HCT116 (cell line): ENCODE results near the gene ATOX1. TPM values are rescaled to one million over a fixed set of nuclear protein-coding genes. Genes with fewer than 3 reads are reported as not detected.

Experiments used
- ATAC-seq: fragments of 200-7000 bp; cut with Tn5 transposase; 2 replicates; pipeline ENCODE4 v1.9.1; 2020; ENCODE audit warnings: mild to moderate bottlenecking, moderate library complexity
- BruUV-seq: library from RNA; stranded (reverse); fragments of 400-500 nt; replicated peaks from 2 replicates; lab custom pipeline; 2021; lab: Mats Ljungman, UMichigan
- CTCF ChIA-PET: fragments of 300-600 bp; sonication (Branson Sonifier 250); formaldehyde crosslinking; loops from one replicate; lab custom pipeline; 2021; ENCODE audit warnings: antibody characterized with exemption; lab: Charles Lee
- POLR2A ChIA-PET: fragments of 300-600, 350-600 bp; sonication (Branson Sonifier 250); formaldehyde crosslinking; loops from one replicate; lab custom pipeline; 2021; ENCODE audit warnings: antibody characterized with exemption; lab: Charles Lee
- RAD21 ChIA-PET, 2 experiments: fragments of 300-600 bp; sonication (Branson Sonifier 250); formaldehyde crosslinking; loops; one replicate each; lab custom pipeline; 2023; ENCODE audit warnings: low total read pairs in 2 of 2; ENCODE audit not compliant: uncharacterized antibody in 2 of 2, unreplicated experiment in 2 of 2, low non-redundant PET in 1 of 2; lab: Charles Lee
- DNase-seq: peaks from one replicate; pipeline ENCODE4 v3.0.0-alpha.2; 2010; ENCODE audit warnings: low read depth, low spot score
- H2AFZ ChIP-seq: fragments of 200-600 bp; shearing (Covaris generic), sonication (generic); 2 replicates; pipeline ENCODE4 v1.6.1; 2017; ENCODE audit warnings: low read depth, mixed run types, mixed read lengths, antibody characterized with exemption, low read length; ENCODE audit not compliant: poor library complexity, severe bottlenecking
- H3K27ac ChIP-seq: 2 replicates; pipeline ENCODE4 v1.5.1; 2012; ENCODE audit warnings: low read depth, low read length
- H3K27me3 ChIP-seq: fragments of 200-600 bp; sonication (generic); 2 replicates; pipeline ENCODE4 v1.6.1; 2016; ENCODE audit warnings: mixed run types, low read length, mixed read lengths; ENCODE audit not compliant: insufficient read depth
- H3K36me3 ChIP-seq, 2 experiments: fragments of 200-500 bp in 1 of 2; fragments of 200-600 bp in 1 of 2; sonication (Bioruptor generic) in 1 of 2; sonication (generic) in 1 of 2; 2 replicates each; pipeline versions ENCODE4 v1.5.1 to v1.6.1; 2014 to 2016; ENCODE audit warnings: low read length in 2 of 2, inconsistent platforms in 1 of 2, mixed read lengths in 1 of 2, mixed run types in 1 of 2; ENCODE audit not compliant: insufficient read depth in 2 of 2, control insufficient read depth in 1 of 2
- H3K4me1 ChIP-seq, 2 experiments: fragments of 200-600 bp in 1 of 2; sonication (generic) in 1 of 2; 2 replicates each; pipeline versions ENCODE4 v1.5.1 to v1.6.1; 2012 to 2017; ENCODE audit warnings: low read length in 2 of 2, inconsistent platforms in 1 of 2, mild to moderate bottlenecking in 1 of 2, mixed read lengths in 1 of 2, mixed run types in 1 of 2, moderate library complexity in 1 of 2; ENCODE audit not compliant: insufficient read depth in 2 of 2, control insufficient read depth in 1 of 2
- H3K4me2 ChIP-seq: fragments of 200-600 bp; sonication (generic); 2 replicates; pipeline ENCODE4 v1.6.1; 2017; ENCODE audit warnings: mixed run types, low read length, mixed read lengths
- H3K4me3 ChIP-seq, 2 experiments: fragments of 200-600 bp in 1 of 2; sonication (generic) in 1 of 2; replicated peaks in 1 of 2; 2 replicates each; pipeline ENCODE4 v1.5.1; 2011 to 2016; ENCODE audit warnings: low read length in 2 of 2, control low read depth in 1 of 2, low read depth in 1 of 2, mild to moderate bottlenecking in 1 of 2, mixed read lengths in 1 of 2, mixed run types in 1 of 2
- H3K79me2 ChIP-seq: fragments of 200-600 bp; sonication (generic); 2 replicates; pipeline ENCODE4 v1.6.1; 2017; ENCODE audit warnings: mild to moderate bottlenecking, mixed run types, low read length, moderate library complexity, mixed read lengths; ENCODE audit not compliant: insufficient read depth
- H3K9ac ChIP-seq: fragments of 200-600 bp; sonication (generic); 2 replicates; pipeline ENCODE4 v1.6.1; 2016; ENCODE audit warnings: low read length, mixed read lengths
- H3K9me2 ChIP-seq: fragments of 200-600 bp; sonication (generic), shearing (Covaris generic); 2 replicates; pipeline ENCODE4 v1.6.1; 2017; ENCODE audit warnings: mixed run types, mild to moderate bottlenecking, moderate library complexity; ENCODE audit not compliant: insufficient read depth
- H3K9me3 ChIP-seq, 2 experiments: fragments of 200-500 bp in 1 of 2; fragments of 200-600 bp in 1 of 2; sonication (Bioruptor generic) in 1 of 2; sonication (generic) in 1 of 2; 2 replicates each; pipeline ENCODE4 v1.6.1; 2014 to 2017; ENCODE audit warnings: low read length in 2 of 2, mixed read lengths in 2 of 2, inconsistent platforms in 1 of 2, low read depth in 1 of 2, mild to moderate bottlenecking in 1 of 2, mixed run types in 1 of 2, moderate library complexity in 1 of 2; ENCODE audit not compliant: control insufficient read depth in 1 of 2, insufficient read depth in 1 of 2
- H4K20me1 ChIP-seq: fragments of 200-600 bp; sonication (generic), shearing (Covaris generic); 2 replicates; pipeline ENCODE4 v1.6.1; 2017; ENCODE audit warnings: mixed run types, mild to moderate bottlenecking, moderate library complexity; ENCODE audit not compliant: insufficient read depth
- CBX3 ChIP-seq: IDR thresholded peaks from 2 replicates; pipeline ENCODE4 v1.6.1; 2012; ENCODE audit warnings: low read depth
- ELF1 ChIP-seq: IDR thresholded peaks from 2 replicates; pipeline ENCODE4 v1.6.1; 2012; ENCODE audit warnings: low read depth, borderline replicate concordance
- EZH2phosphoT487 ChIP-seq: fragments of 200-600 bp; IDR thresholded peaks from 2 replicates; pipeline ENCODE4 v1.6.1; 2018; ENCODE audit warnings: antibody characterized with exemption, borderline replicate concordance
- JUND ChIP-seq: IDR thresholded peaks from 2 replicates; pipeline ENCODE4 v1.6.1; 2012
- POLR2AphosphoS5 ChIP-seq: IDR thresholded peaks from 2 replicates; pipeline ENCODE4 v1.6.1; 2011; ENCODE audit warnings: mild to moderate bottlenecking, low read depth, low read length, moderate library complexity
- RAD21 ChIP-seq: IDR thresholded peaks from 2 replicates; pipeline ENCODE4 v1.6.1; 2012; ENCODE audit warnings: low read depth, mild to moderate bottlenecking
- SIN3A ChIP-seq: IDR thresholded peaks from 2 replicates; pipeline ENCODE4 v1.6.1; 2012; ENCODE audit warnings: low read depth
- SP1 ChIP-seq: IDR thresholded peaks from 2 replicates; pipeline ENCODE4 v1.6.1; 2012; ENCODE audit warnings: low read depth
- SRF ChIP-seq: IDR thresholded peaks from 2 replicates; pipeline ENCODE4 v1.6.1; 2012; ENCODE audit warnings: low read depth
- TCF7L2 ChIP-seq: IDR thresholded peaks from 2 replicates; pipeline ENCODE4 v1.7.0; 2011; ENCODE audit warnings: borderline replicate concordance, inconsistent platforms; ENCODE audit not compliant: insufficient read depth, insufficient read length; ENCODE audit errors: extremely low read depth
- YY1 ChIP-seq: IDR thresholded peaks from 2 replicates; pipeline ENCODE4 v1.6.1; 2011; ENCODE audit warnings: low read length, low read depth, moderate library complexity, mild to moderate bottlenecking; ENCODE audit not compliant: insufficient replicate concordance; ENCODE audit errors: extremely low read depth
- ZNF274 ChIP-seq: fragments of 200-500 bp; sonication (Bioruptor generic); IDR thresholded peaks from 2 replicates; pipeline ENCODE4 v1.6.1; 2014; ENCODE audit warnings: mild to moderate bottlenecking, low read depth, low read length, inconsistent platforms
- intact Hi-C: fragments of 100-400 bp; cut with micrococcal nuclease; formaldehyde crosslinking; loops from 2 replicates; pipeline ENCODE4 v1.10.0; 2022
- total RNA-seq: library from RNA; stranded (reverse); gene quantifications from one replicate; pipeline ENCODE4 v1.2.1, GENCODE V29; 2021; ENCODE audit not compliant: unreplicated experiment
- TF ChIP-seq, protein P1 (sequence below): IDR thresholded peaks from 2 replicates; pipeline ENCODE4 v1.6.1; 2011; ENCODE audit warnings: mild to moderate bottlenecking, low read length, moderate library complexity; ENCODE audit not compliant: insufficient replicate concordance; ENCODE audit errors: extremely low read depth
- TF ChIP-seq, protein P2 (sequence below): IDR thresholded peaks from 2 replicates; pipeline ENCODE4 v1.6.1; 2012
- TF ChIP-seq, protein P3 (sequence below): IDR thresholded peaks from 2 replicates; pipeline ENCODE4 v1.6.1; 2012
- TF ChIP-seq, protein P4 (sequence below): IDR thresholded peaks from 2 replicates; pipeline ENCODE4 v1.6.1; 2012; ENCODE audit warnings: low read depth

ATOX1 gene
- total RNA-seq, 1 experiment from 2014 or later, result 66.2 TPM

DNA sequence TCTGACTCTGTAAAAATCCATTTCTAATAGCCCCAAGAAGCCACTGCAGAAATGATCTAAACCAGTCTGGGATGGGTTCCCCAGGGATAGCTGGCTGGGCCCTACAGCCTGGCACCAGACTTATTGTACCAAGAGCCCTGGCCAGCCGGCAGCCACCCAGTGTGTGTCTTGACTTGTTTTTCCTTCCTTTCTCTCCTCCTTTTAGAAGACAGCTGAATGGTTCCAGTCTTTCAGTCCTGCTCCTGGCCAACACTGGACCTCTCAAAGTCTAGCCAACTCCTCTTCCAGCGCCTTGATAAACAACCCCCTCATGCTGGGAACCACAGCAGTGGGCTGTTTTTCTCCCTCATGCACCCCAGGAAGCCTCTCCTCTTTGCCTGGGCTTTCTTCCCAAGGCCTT, 34.1 kb downstream of the ATOX1 start:
- H3K4me2 ChIP-seq, result no peak overlapping the region

DNA sequence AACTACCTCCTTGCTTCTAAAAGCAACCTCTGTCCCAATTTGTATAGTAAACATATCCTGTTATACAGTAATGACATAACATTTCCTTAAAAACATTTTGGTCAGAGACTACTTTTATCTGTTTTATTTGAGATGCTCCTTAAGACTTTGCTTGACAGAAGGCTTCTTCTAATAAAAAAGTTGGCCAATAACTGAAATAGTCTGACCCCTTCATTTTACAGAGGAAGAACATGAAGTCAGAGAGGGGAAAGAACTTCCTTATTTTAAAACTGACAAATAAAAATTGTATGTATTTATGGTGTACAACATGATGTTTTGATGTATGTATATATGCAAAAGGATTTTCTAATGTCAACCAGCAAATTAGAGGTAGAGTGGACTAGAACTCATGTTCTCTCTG, 35.9 kb downstream of the ATOX1 start:
- ATAC-seq (no peak), DNase-seq (no peak)
- ChIA-PET POLR2A (no interaction called here), CTCF (no interaction called here), RAD21 (no interaction called here)
- no peak overlapping the region for H3K4me3 ChIP-seq
- no peaks in the 10 kb centered on the region for H3K9me2 ChIP-seq
- no peaks in the 10 kb centered on the region for H3K27me3 ChIP-seq
- H3K27ac ChIP-seq, result no peak overlapping the region
- H2AFZ ChIP-seq, result no peak overlapping the region
- no peaks in the 10 kb centered on the region for H3K79me2 ChIP-seq
- no TSS peak for BruUV-seq
- no peaks in the 10 kb centered on the region for H3K36me3 ChIP-seq
- no peak overlapping the region for H3K9ac ChIP-seq
- peaks cover 0 to 8% of the 10 kb centered on the region in 2 experiments; a peak in 2 of 4 replicates for H3K4me1 ChIP-seq
- intact Hi-C loops, result no loop called here
- no peaks in the 10 kb centered on the region for H3K9me3 ChIP-seq
- H4K20me1 ChIP-seq, result no peaks in the 10 kb centered on the region
- no peak overlapping the region for H3K4me2 ChIP-seq
- TF ChIP-seq YY1, result no peak
- TF ChIP-seq, protein P1, sequence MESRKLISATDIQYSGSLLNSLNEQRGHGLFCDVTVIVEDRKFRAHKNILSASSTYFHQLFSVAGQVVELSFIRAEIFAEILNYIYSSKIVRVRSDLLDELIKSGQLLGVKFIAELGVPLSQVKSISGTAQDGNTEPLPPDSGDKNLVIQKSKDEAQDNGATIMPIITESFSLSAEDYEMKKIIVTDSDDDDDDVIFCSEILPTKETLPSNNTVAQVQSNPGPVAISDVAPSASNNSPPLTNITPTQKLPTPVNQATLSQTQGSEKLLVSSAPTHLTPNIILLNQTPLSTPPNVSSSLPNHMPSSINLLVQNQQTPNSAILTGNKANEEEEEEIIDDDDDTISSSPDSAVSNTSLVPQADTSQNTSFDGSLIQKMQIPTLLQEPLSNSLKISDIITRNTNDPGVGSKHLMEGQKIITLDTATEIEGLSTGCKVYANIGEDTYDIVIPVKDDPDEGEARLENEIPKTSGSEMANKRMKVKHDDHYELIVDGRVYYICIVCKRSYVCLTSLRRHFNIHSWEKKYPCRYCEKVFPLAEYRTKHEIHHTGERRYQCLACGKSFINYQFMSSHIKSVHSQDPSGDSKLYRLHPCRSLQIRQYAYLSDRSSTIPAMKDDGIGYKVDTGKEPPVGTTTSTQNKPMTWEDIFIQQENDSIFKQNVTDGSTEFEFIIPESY, result no peak
- TF ChIP-seq, protein P2, sequence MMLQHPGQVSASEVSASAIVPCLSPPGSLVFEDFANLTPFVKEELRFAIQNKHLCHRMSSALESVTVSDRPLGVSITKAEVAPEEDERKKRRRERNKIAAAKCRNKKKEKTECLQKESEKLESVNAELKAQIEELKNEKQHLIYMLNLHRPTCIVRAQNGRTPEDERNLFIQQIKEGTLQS, result no peak
- TF ChIP-seq EZH2phosphoT487, result no peak
- TF ChIP-seq JUND, result no peak
- TF ChIP-seq CBX3, result no peak
- no peak for TF ChIP-seq SP1
- TF ChIP-seq, protein P3, sequence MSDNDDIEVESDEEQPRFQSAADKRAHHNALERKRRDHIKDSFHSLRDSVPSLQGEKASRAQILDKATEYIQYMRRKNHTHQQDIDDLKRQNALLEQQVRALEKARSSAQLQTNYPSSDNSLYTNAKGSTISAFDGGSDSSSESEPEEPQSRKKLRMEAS, result no peak
- TF ChIP-seq SRF, result no peak
- no peak for TF ChIP-seq ZNF274
- no peak for TF ChIP-seq POLR2AphosphoS5
- TF ChIP-seq ELF1, result no peak
- TF ChIP-seq, protein P4, sequence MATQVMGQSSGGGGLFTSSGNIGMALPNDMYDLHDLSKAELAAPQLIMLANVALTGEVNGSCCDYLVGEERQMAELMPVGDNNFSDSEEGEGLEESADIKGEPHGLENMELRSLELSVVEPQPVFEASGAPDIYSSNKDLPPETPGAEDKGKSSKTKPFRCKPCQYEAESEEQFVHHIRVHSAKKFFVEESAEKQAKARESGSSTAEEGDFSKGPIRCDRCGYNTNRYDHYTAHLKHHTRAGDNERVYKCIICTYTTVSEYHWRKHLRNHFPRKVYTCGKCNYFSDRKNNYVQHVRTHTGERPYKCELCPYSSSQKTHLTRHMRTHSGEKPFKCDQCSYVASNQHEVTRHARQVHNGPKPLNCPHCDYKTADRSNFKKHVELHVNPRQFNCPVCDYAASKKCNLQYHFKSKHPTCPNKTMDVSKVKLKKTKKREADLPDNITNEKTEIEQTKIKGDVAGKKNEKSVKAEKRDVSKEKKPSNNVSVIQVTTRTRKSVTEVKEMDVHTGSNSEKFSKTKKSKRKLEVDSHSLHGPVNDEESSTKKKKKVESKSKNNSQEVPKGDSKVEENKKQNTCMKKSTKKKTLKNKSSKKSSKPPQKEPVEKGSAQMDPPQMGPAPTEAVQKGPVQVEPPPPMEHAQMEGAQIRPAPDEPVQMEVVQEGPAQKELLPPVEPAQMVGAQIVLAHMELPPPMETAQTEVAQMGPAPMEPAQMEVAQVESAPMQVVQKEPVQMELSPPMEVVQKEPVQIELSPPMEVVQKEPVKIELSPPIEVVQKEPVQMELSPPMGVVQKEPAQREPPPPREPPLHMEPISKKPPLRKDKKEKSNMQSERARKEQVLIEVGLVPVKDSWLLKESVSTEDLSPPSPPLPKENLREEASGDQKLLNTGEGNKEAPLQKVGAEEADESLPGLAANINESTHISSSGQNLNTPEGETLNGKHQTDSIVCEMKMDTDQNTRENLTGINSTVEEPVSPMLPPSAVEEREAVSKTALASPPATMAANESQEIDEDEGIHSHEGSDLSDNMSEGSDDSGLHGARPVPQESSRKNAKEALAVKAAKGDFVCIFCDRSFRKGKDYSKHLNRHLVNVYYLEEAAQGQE, result no peak

More for the DNA sequence above, 34.1 kb downstream of the ATOX1 start:
- Histone ChIP-seq H3K9ac (no peak overlapping the region), H2AFZ (no peak overlapping the region), H3K27me3 (no peaks in the 10 kb centered on the region), H3K36me3 (no peaks in the 10 kb centered on the region), H3K79me2 (no peaks in the 10 kb centered on the region), H3K9me3 (no peaks in the 10 kb centered on the region), H4K20me1 (no peaks in the 10 kb centered on the region), H3K4me3 (no peak overlapping the region), H3K27ac (no peak overlapping the region), H3K4me1 (peaks cover 0 to 8% of the 10 kb centered on the region in 2 experiments; a peak in 2 of 4 replicates), H3K9me2 (no peaks in the 10 kb centered on the region)
- POLR2A ChIA-PET, result no interaction called here
- BruUV-seq, result no TSS peak
- RAD21 ChIA-PET, result no interaction called here
- DNase-seq (no peak), ATAC-seq (no peak)
- CTCF ChIA-PET, result no interaction called here
- no peak for TF ChIP-seq EZH2phosphoT487
- no peak for TF ChIP-seq SIN3A
- no peak for TF ChIP-seq RAD21
- TF ChIP-seq POLR2AphosphoS5, result no peak
- TF ChIP-seq TCF7L2, result no peak
- intact Hi-C loops, result no loop called here
